CD4-positive, alpha-beta T cell treated with Interferon gamma for 1 hour (primary cell): Measurements from ENCODE around the gene HHAT.

ENCODE experiments used
- DNase-seq: peaks from one replicate; pipeline ENCODE4 v3.0.0-alpha.2; 2020

HHAT gene

GRCh38 chr1:210607361-210607760, 278.7 kb downstream of the HHAT start:
- no peak for DNase-seq

- no peak for DNase-seq
Measured at GRCh38 chr1:210608767-210609166, 280.1 kb downstream of the HHAT start.

GRCh38 chr1:210616356-210616755, 287.7 kb downstream of the HHAT start:
- no peak for DNase-seq

GRCh38 chr1:210617293-210617692, 288.6 kb downstream of the HHAT start:
- no peak for DNase-seq

- DNase-seq = no peak
Measured at GRCh38 chr1:210618369-210618768, 289.7 kb downstream of the HHAT start.

- no peak for DNase-seq
Measured at GRCh38 chr1:210620867-210621488, 292.3 kb downstream of the HHAT start.

GRCh38 chr1:210621712-210622111, 293.0 kb downstream of the HHAT start:
- DNase-seq = no peak

- DNase-seq = no peak
Measured at GRCh38 chr1:210624722-210625121, 296.0 kb downstream of the HHAT start.

- no peak for DNase-seq
Measured at GRCh38 chr1:210625715-210626114, 297.0 kb downstream of the HHAT start.

GRCh38 chr1:210626341-210626740, 297.6 kb downstream of the HHAT start:
- no peak for DNase-seq

- DNase-seq = no peak
Measured at GRCh38 chr1:210627755-210628154, 299.1 kb downstream of the HHAT start.

GRCh38 chr1:210629276-210629675, 300.6 kb downstream of the HHAT start:
- no peak for DNase-seq

- DNase-seq = no peak
Measured at GRCh38 chr1:210631399-210631798, 302.7 kb downstream of the HHAT start.

- no peak for DNase-seq
Measured at GRCh38 chr1:210633140-210633539, 304.4 kb downstream of the HHAT start.

GRCh38 chr1:210633636-210634035, 304.9 kb downstream of the HHAT start:
- no peak for DNase-seq

GRCh38 chr1:210635108-210635507, 306.4 kb downstream of the HHAT start:
- DNase-seq = no peak

GRCh38 chr1:210641582-210641981, 312.9 kb downstream of the HHAT start:
- DNase-seq = no peak

- DNase-seq = no peak
Measured at GRCh38 chr1:210645582-210646257, 317.0 kb downstream of the HHAT start.

GRCh38 chr1:210646258-210646616, 317.5 kb downstream of the HHAT start:
- DNase-seq = no peak

- no peak for DNase-seq
Measured at GRCh38 chr1:210647406-210648333, 319.0 kb downstream of the HHAT start.

GRCh38 chr1:210648588-210649269, 320.0 kb downstream of the HHAT start:
- DNase-seq = no peak

GRCh38 chr1:210650403-210650802, 321.7 kb downstream of the HHAT start:
- no peak for DNase-seq

GRCh38 chr1:210652329-210652954, 323.7 kb downstream of the HHAT start:
- DNase-seq = no peak
